ENCODE measurements around the gene CSRP1.

DNA sequence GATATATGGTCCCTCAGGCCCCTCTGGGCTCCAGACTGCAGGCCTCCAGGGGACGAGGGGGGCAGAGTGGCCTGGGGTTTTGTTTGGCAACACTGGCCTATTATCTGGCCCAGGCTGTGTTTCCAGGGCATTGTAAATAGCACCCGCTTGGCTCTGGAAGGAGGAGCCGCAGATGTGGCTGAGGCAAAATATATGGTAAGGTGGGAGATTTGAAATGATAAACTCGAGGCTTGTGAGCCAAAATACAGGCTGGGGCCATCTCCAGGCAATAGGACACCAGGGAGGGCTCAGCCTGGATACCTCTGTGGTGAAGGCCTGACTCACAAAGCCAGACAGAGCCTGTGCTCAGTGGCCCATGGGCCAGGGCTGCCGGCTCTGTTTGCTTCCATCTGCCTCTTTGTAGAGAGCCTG lies 46.0 kb upstream of the CSRP1 start:
- TF ChIP-seq, protein P1, sequence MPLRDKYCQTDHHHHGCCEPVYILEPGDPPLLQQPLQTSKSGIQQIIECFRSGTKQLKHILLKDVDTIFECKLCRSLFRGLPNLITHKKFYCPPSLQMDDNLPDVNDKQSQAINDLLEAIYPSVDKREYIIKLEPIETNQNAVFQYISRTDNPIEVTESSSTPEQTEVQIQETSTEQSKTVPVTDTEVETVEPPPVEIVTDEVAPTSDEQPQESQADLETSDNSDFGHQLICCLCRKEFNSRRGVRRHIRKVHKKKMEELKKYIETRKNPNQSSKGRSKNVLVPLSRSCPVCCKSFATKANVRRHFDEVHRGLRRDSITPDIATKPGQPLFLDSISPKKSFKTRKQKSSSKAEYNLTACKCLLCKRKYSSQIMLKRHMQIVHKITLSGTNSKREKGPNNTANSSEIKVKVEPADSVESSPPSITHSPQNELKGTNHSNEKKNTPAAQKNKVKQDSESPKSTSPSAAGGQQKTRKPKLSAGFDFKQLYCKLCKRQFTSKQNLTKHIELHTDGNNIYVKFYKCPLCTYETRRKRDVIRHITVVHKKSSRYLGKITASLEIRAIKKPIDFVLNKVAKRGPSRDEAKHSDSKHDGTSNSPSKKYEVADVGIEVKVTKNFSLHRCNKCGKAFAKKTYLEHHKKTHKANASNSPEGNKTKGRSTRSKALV (CRISPR knock-in tag; IDR thresholded peaks at IDR 0.05): no peak
- no peak for TF ChIP-seq SMARCE1 (IDR thresholded peaks at IDR 0.05; ENCODE audit: borderline replicate concordance)
- TF ChIP-seq ZNF549 (CRISPR knock-in tag; IDR thresholded peaks at IDR 0.05): no peak
- TF ChIP-seq, protein P2, sequence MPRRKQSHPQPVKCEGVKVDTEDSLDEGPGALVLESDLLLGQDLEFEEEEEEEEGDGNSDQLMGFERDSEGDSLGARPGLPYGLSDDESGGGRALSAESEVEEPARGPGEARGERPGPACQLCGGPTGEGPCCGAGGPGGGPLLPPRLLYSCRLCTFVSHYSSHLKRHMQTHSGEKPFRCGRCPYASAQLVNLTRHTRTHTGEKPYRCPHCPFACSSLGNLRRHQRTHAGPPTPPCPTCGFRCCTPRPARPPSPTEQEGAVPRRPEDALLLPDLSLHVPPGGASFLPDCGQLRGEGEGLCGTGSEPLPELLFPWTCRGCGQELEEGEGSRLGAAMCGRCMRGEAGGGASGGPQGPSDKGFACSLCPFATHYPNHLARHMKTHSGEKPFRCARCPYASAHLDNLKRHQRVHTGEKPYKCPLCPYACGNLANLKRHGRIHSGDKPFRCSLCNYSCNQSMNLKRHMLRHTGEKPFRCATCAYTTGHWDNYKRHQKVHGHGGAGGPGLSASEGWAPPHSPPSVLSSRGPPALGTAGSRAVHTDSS (CRISPR knock-in tag; conservative IDR thresholded peaks at IDR 0.05): no peak
- TF ChIP-seq TGIF2 (CRISPR knock-in tag; IDR thresholded peaks at IDR 0.05): no peak
- TF ChIP-seq, protein P3, sequence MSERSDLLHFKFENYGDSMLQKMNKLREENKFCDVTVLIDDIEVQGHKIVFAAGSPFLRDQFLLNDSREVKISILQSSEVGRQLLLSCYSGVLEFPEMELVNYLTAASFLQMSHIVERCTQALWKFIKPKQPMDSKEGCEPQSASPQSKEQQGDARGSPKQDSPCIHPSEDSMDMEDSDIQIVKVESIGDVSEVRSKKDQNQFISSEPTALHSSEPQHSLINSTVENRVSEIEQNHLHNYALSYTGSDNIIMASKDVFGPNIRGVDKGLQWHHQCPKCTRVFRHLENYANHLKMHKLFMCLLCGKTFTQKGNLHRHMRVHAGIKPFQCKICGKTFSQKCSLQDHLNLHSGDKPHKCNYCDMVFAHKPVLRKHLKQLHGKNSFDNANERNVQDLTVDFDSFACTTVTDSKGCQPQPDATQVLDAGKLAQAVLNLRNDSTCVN (CRISPR knock-in tag; IDR thresholded peaks at IDR 0.05; ENCODE audit: borderline replicate concordance): no peak
- TF ChIP-seq MBD4 (IDR thresholded peaks at IDR 0.05; ENCODE audit: borderline replicate concordance, low read length): no peak
- no peak for TF ChIP-seq ZZZ3 (CRISPR knock-in tag; IDR thresholded peaks at IDR 0.05; ENCODE audit: borderline replicate concordance)
- no peak for TF ChIP-seq EP300 (IDR thresholded peaks at IDR 0.05; ENCODE audit: low read depth in 2 of 2, low read length in 2 of 2)
- TF ChIP-seq EP300 (CRISPR knock-in tag; IDR thresholded peaks at IDR 0.05; ENCODE audit: borderline replicate concordance): no peak
- TF ChIP-seq MED13 (CRISPR knock-in tag; IDR thresholded peaks at IDR 0.05): no peak
- TF ChIP-seq, protein P4, sequence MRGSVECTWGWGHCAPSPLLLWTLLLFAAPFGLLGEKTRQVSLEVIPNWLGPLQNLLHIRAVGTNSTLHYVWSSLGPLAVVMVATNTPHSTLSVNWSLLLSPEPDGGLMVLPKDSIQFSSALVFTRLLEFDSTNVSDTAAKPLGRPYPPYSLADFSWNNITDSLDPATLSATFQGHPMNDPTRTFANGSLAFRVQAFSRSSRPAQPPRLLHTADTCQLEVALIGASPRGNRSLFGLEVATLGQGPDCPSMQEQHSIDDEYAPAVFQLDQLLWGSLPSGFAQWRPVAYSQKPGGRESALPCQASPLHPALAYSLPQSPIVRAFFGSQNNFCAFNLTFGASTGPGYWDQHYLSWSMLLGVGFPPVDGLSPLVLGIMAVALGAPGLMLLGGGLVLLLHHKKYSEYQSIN (CRISPR knock-in tag; IDR thresholded peaks at IDR 0.05; ENCODE audit: borderline replicate concordance): no peak
- TF ChIP-seq, protein P5, sequence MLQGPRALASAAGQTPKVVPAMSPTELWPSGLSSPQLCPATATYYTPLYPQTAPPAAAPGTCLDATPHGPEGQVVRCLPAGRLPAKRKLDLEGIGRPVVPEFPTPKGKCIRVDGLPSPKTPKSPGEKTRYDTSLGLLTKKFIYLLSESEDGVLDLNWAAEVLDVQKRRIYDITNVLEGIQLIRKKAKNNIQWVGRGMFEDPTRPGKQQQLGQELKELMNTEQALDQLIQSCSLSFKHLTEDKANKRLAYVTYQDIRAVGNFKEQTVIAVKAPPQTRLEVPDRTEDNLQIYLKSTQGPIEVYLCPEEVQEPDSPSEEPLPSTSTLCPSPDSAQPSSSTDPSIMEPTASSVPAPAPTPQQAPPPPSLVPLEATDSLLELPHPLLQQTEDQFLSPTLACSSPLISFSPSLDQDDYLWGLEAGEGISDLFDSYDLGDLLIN (CRISPR knock-in tag; IDR thresholded peaks at IDR 0.05; ENCODE audit: borderline replicate concordance): no peak
- TF ChIP-seq TARDBP (CRISPR knock-in tag; IDR thresholded peaks at IDR 0.05): no peak
